D721Med (cell line): Measurements from ENCODE around the gene ACVRL1.

Source experiments
- DNase-seq: peaks from one replicate; pipeline ENCODE4 v3.0.0; 2011; ENCODE audit warnings: low spot score; ENCODE audit not compliant: insufficient read length
- FAIRE-seq: peaks from 2 replicates; lab custom pipeline; 2011; peaks lifted over from hg19 to GRCh38; lab: Jason Lieb, UNC
- CTCF ChIP-seq: IDR thresholded peaks from 2 replicates; pipeline ENCODE4 v1.5.1; 2012; ENCODE audit warnings: mild to moderate bottlenecking, control low read depth; ENCODE audit not compliant: insufficient read depth; ENCODE audit errors: missing control alignments

Gene ACVRL1

GRCh38 chr12:51901121-51901817 lies 6.0 kb upstream of the ACVRL1 start:
- TF ChIP-seq CTCF: no peak
- DNase-seq (no peak), FAIRE-seq (no peak)

- DNase-seq (no peak), FAIRE-seq (no peak)
- no peak for TF ChIP-seq CTCF
These were observed 5.4 kb upstream of the ACVRL1 start for GRCh38 chr12:51901881-51902280.

- FAIRE-seq (no peak), DNase-seq (no peak)
- no peak for TF ChIP-seq CTCF
These were observed 2.3 kb upstream of the ACVRL1 start for GRCh38 chr12:51904951-51905470.

GRCh38 chr12:51905471-51906429 lies 1.6 kb upstream of the ACVRL1 start:
- TF ChIP-seq CTCF: no peak
- FAIRE-seq (no peak), DNase-seq (no peak)

- no peak for TF ChIP-seq CTCF
- DNase-seq (no peak), FAIRE-seq (no peak)
These were observed 748 bp upstream of the ACVRL1 start for GRCh38 chr12:51906430-51907082.

- FAIRE-seq (no peak), DNase-seq (no peak)
- no peak for TF ChIP-seq CTCF
These were observed 637 bp downstream of the ACVRL1 start for GRCh38 chr12:51907856-51908425.
